CD4-positive, alpha-beta T cell (primary cell): Measurements from ENCODE around the gene EXOSC3. TPM values are rescaled to one million over a fixed set of nuclear protein-coding genes. Genes with fewer than 3 reads are reported as not detected.

Experiments
- ATAC-seq: fragments of 200-7000 bp; cut with Tn5 transposase; one replicate; pipeline ENCODE4 v1.10.0; 2022; ENCODE audit warnings: mild to moderate bottlenecking; ENCODE audit not compliant: poor library complexity
- CTCF ChIA-PET: fragments of 350-600 bp; sonication (Branson Sonifier 250); formaldehyde crosslinking; loops from one replicate; lab custom pipeline; 2021; ENCODE audit warnings: antibody characterized with exemption, inconsistent platforms; lab: Charles Lee
- POLR2A ChIA-PET: fragments of 350-600 bp; sonication (Branson Sonifier 250); formaldehyde crosslinking; loops from one replicate; lab custom pipeline; 2021; ENCODE audit warnings: antibody characterized with exemption, inconsistent platforms; lab: Charles Lee
- DNase-seq, 14 experiments: peaks; one replicate each; pipeline ENCODE4 v3.0.0-alpha.2; 2013 to 2020; ENCODE audit warnings: mixed read lengths in 2 of 14
- H3K27ac ChIP-seq, 2 donors: one replicate each; pipeline versions ENCODE4 v1.5.1 to v1.7.0; 2013; ENCODE audit warnings: low read length in 2 of 2, low read depth in 1 of 2, mild to moderate bottlenecking in 1 of 2
- H3K27me3 ChIP-seq, 2 experiments: 1 replicate in 1 of 2; 2 replicates in 1 of 2; pipeline versions ENCODE4 v1.6.1 to v1.7.0; 2013; ENCODE audit warnings: low read length in 2 of 2, control low read depth in 1 of 2, mild to moderate bottlenecking in 1 of 2, moderate library complexity in 1 of 2; ENCODE audit not compliant: insufficient read depth in 2 of 2, control insufficient read depth in 1 of 2
- H3K36me3 ChIP-seq: one replicate; pipeline ENCODE4 v1.6.1; 2013; ENCODE audit warnings: low read length, control low read depth; ENCODE audit not compliant: insufficient read depth
- H3K4me1 ChIP-seq: one replicate; pipeline ENCODE4 v1.6.1; 2013; ENCODE audit warnings: low read length, control low read depth; ENCODE audit not compliant: insufficient read depth
- H3K4me3 ChIP-seq: one replicate; pipeline ENCODE4 v1.5.1; 2013; ENCODE audit warnings: mild to moderate bottlenecking, low read length, moderate library complexity
- H3K9me3 ChIP-seq, 2 experiments: 1 replicate in 1 of 2; 2 replicates in 1 of 2; pipeline versions ENCODE4 v1.6.1 to v1.7.0; 2013; ENCODE audit warnings: low read length in 2 of 2, mild to moderate bottlenecking in 2 of 2, control low read depth in 1 of 2, moderate library complexity in 1 of 2; ENCODE audit not compliant: control insufficient read depth in 1 of 2, insufficient read depth in 1 of 2
- H3K27ac Mint-ChIP-seq: one replicate; pipeline ENCODE4 v1.8.0; 2020; ENCODE audit warnings: mixed read lengths
- H3K27me3 Mint-ChIP-seq: one replicate; pipeline ENCODE4 v1.8.0; 2021; ENCODE audit warnings: mixed read lengths
- H3K36me3 Mint-ChIP-seq: one replicate; pipeline ENCODE4 v1.8.0; 2021; ENCODE audit warnings: low read depth, mixed read lengths
- H3K4me1 Mint-ChIP-seq: one replicate; pipeline ENCODE4 v1.8.0; 2021; ENCODE audit warnings: low read depth, mixed read lengths
- H3K4me3 Mint-ChIP-seq: one replicate; pipeline ENCODE4 v1.8.0; 2020; ENCODE audit warnings: mild to moderate bottlenecking, mixed read lengths
- H3K9me3 Mint-ChIP-seq: one replicate; pipeline ENCODE4 v1.8.0; 2020; ENCODE audit warnings: mixed read lengths
- CTCF ChIP-seq: fragments of 200-600 bp; IDR thresholded peaks from one replicate; pipeline ENCODE4 v1.8.0; 2022; ENCODE audit warnings: antibody characterized with exemption, mild to moderate bottlenecking
- intact Hi-C, 2 experiments: fragments of 100-400 bp; cut with DNase I in 1 of 2; cut with micrococcal nuclease in 1 of 2; formaldehyde crosslinking; loops; one replicate each; pipeline versions ENCODE4 v1.15.1 to v1.9.0; 2023 to 2025; cut with DNase I, micrococcal nuclease
- total RNA-seq, 174 experiments: library from RNA in 2 of 174; stranded (reverse) in 2 of 174; gene quantifications; one replicate each; pipeline ENCODE4 v1.2.3 and lab custom pipeline; 2021 to 2026

The EXOSC3 gene
- total RNA-seq, 2 experiments from 2014 or later = 42.9 to 44.2 TPM

GRCh38 chr9:37746448-37747270 lies 38.2 kb downstream of the EXOSC3 start:
- Histone ChIP-seq H3K4me1 (no peaks in the 10 kb centered on the region), H3K27ac (no peak overlapping the region), H3K36me3 (no peaks in the 10 kb centered on the region), H3K27me3 (no peaks in the 10 kb centered on the region), H3K9me3 (no peaks in the 10 kb centered on the region), H3K4me3 (no peak overlapping the region)
- Mint-ChIP-seq H3K9me3 (no peaks in the 10 kb centered on the region), H3K27ac (no peak overlapping the region), H3K27me3 (no peaks in the 10 kb centered on the region), H3K4me1 (peaks cover 3% of the 10 kb centered on the region), H3K36me3 (no peaks in the 10 kb centered on the region), H3K4me3 (no peak overlapping the region)
- TF ChIP-seq CTCF = no peak
- DNase-seq (no peak), ATAC-seq (no peak)
- ChIA-PET POLR2A (no interaction called here), CTCF (no interaction called here)
- intact Hi-C loops = loop anchor here in 1 of 2 experiments (5.0 kb wide), 1 partner anchor 164 kb away; no protein-coding TSS in a partner anchor

- H3K36me3 Mint-ChIP-seq = no peaks in the 10 kb centered on the region
- no peak overlapping the region for H3K27ac Mint-ChIP-seq
- H3K4me1 Mint-ChIP-seq = peaks cover under 1% of the 10 kb centered on the region
- CTCF ChIA-PET = no interaction called here
- ATAC-seq (no peak), DNase-seq (no peak)
- Histone ChIP-seq H3K27ac (no peak overlapping the region), H3K9me3 (no peaks in the 10 kb centered on the region), H3K4me3 (no peak overlapping the region), H3K4me1 (no peaks in the 10 kb centered on the region), H3K36me3 (no peaks in the 10 kb centered on the region), H3K27me3 (no peaks in the 10 kb centered on the region)
- no peak overlapping the region for H3K4me3 Mint-ChIP-seq
- no peaks in the 10 kb centered on the region for H3K27me3 Mint-ChIP-seq
- H3K9me3 Mint-ChIP-seq = no peaks in the 10 kb centered on the region
- intact Hi-C loops = loop anchor here in 1 of 2 experiments (5.0 kb wide), 1 partner anchor 164 kb away; no protein-coding TSS in a partner anchor
- TF ChIP-seq CTCF = no peak
- POLR2A ChIA-PET = no interaction called here
These were observed 38.9 kb downstream of the EXOSC3 start for GRCh38 chr9:37745970-37746369.

GRCh38 chr9:37740631-37741328 lies 44.1 kb downstream of the EXOSC3 start:
- Histone ChIP-seq H3K9me3 (no peaks in the 10 kb centered on the region), H3K36me3 (no peaks in the 10 kb centered on the region), H3K27ac (no peak overlapping the region), H3K4me1 (no peaks in the 10 kb centered on the region), H3K4me3 (no peak overlapping the region), H3K27me3 (no peaks in the 10 kb centered on the region)
- H3K36me3 Mint-ChIP-seq = no peaks in the 10 kb centered on the region
- H3K27me3 Mint-ChIP-seq = no peaks in the 10 kb centered on the region
- DNase-seq = no peak
- H3K27ac Mint-ChIP-seq = no peak overlapping the region
- TF ChIP-seq CTCF = no peak
- no peak overlapping the region for H3K4me3 Mint-ChIP-seq
- H3K4me1 Mint-ChIP-seq = no peaks in the 10 kb centered on the region
- ChIA-PET CTCF (no interaction called here), POLR2A (no interaction called here)
- no peak for ATAC-seq
- intact Hi-C loops = no loop called here
- H3K9me3 Mint-ChIP-seq = no peaks in the 10 kb centered on the region
